Activated effector memory CD4-positive, alpha-beta T cell treated with Interleukin-2 at 50 U/mL for 16 hours (primary cell): Measurements from ENCODE around the gene ALMS1.
"Not testable (repeated sequence)": the region's sequence is repeated elsewhere in the genome, so short reads cannot be mapped to it uniquely, and the experiment has no call there.

ENCODE experiments used
- DNase-seq: peaks from one replicate; pipeline ENCODE4 v3.0.0-alpha.2; 2020

ALMS1 gene

GRCh38 chr2:73385504-73386341 is at the start of gene ALMS1:
Gene ALMS1, plus strand, starts transcription at chr2:73385836. Its CDS starts 33 bp downstream, at chr2:73385869.
- peak; percentile 88 for DNase-seq

- no peak for DNase-seq
These were observed 47.8 kb upstream of the ALMS1 start for GRCh38 chr2:73337828-73338227.

GRCh38 chr2:73339201-73339600 is 46.4 kb upstream of the ALMS1 start:
- DNase-seq, result no peak

- no peak for DNase-seq
These were observed 44.6 kb upstream of the ALMS1 start for GRCh38 chr2:73341039-73341438.

GRCh38 chr2:73343992-73344391 is 41.6 kb upstream of the ALMS1 start:
- DNase-seq, result no peak

GRCh38 chr2:73344747-73345146 is 40.9 kb upstream of the ALMS1 start:
- not testable (repeated sequence) for DNase-seq

GRCh38 chr2:73350035-73350691 is 35.5 kb upstream of the ALMS1 start:
- DNase-seq, result no peak

- DNase-seq, result no peak
These were observed 29.5 kb upstream of the ALMS1 start for GRCh38 chr2:73356097-73356496.

GRCh38 chr2:73359915-73360697 is 25.5 kb upstream of the ALMS1 start:
- no peak for DNase-seq

- DNase-seq, result no peak
These were observed 19.6 kb upstream of the ALMS1 start for GRCh38 chr2:73366060-73366459.

- DNase-seq, result no peak
These were observed 16.9 kb upstream of the ALMS1 start for GRCh38 chr2:73368781-73369180.

- no peak for DNase-seq
These were observed 15.3 kb upstream of the ALMS1 start for GRCh38 chr2:73370348-73370747.

- DNase-seq, result no peak
These were observed 12.3 kb upstream of the ALMS1 start for GRCh38 chr2:73373344-73373743.

GRCh38 chr2:73374269-73374668 is 11.4 kb upstream of the ALMS1 start:
- DNase-seq, result no peak

GRCh38 chr2:73376681-73377080 is 9.0 kb upstream of the ALMS1 start:
- no peak for DNase-seq

GRCh38 chr2:73383036-73383435 is 2.6 kb upstream of the ALMS1 start:
- DNase-seq, result no peak

GRCh38 chr2:73385123-73385503 is 523 bp upstream of the ALMS1 start:
- DNase-seq, result no peak

- no peak for DNase-seq
These were observed 769 bp downstream of the ALMS1 start for GRCh38 chr2:73386342-73386868.

GRCh38 chr2:73386894-73387636 is 1.4 kb downstream of the ALMS1 start:
- DNase-seq, result no peak

GRCh38 chr2:73402386-73403103 is 16.9 kb downstream of the ALMS1 start:
- DNase-seq, result no peak

- no peak for DNase-seq
These were observed 17.6 kb downstream of the ALMS1 start for GRCh38 chr2:73403237-73403636.

- DNase-seq, result no peak
These were observed 18.8 kb downstream of the ALMS1 start for GRCh38 chr2:73404409-73404808.
